Measurements from ENCODE around the gene RIN3.

RIN3 gene

GRCh38 chr14:92690171-92691011 is 176.8 kb downstream of the RIN3 start:
- peak; percentile 63 for DNase-seq (ENCODE audit: low spot score)
- TF ChIP-seq, protein P1, sequence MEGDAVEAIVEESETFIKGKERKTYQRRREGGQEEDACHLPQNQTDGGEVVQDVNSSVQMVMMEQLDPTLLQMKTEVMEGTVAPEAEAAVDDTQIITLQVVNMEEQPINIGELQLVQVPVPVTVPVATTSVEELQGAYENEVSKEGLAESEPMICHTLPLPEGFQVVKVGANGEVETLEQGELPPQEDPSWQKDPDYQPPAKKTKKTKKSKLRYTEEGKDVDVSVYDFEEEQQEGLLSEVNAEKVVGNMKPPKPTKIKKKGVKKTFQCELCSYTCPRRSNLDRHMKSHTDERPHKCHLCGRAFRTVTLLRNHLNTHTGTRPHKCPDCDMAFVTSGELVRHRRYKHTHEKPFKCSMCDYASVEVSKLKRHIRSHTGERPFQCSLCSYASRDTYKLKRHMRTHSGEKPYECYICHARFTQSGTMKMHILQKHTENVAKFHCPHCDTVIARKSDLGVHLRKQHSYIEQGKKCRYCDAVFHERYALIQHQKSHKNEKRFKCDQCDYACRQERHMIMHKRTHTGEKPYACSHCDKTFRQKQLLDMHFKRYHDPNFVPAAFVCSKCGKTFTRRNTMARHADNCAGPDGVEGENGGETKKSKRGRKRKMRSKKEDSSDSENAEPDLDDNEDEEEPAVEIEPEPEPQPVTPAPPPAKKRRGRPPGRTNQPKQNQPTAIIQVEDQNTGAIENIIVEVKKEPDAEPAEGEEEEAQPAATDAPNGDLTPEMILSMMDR (IDR thresholded peaks at IDR 0.05; ENCODE audit: extremely low read depth, missing control alignments), result peak; percentile 53

DNA sequence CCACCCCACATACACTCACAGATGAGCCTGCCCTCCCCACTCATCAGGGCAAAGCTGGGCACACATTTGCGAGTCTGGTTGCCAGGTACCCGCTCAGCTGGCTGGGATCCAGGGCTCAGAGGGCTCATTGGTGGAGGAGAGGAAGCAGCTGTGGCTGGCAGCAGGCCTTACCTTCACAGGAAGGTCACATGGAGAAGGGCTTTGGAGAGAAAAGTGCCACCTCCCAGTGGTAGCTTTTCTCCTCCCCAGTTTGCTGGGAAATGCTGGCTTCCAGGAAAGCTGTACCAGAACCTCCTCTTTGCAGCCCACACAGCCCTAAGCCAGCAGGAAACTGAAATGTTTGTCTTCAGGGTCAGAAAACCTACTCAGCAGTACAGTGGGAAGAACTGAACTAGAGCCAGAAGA is 179.2 kb downstream of the RIN3 start:
- no peak for DNase-seq (ENCODE audit: low spot score)
- TF ChIP-seq, protein P1 (IDR thresholded peaks at IDR 0.05; ENCODE audit: extremely low read depth, missing control alignments), result no peak

DNA sequence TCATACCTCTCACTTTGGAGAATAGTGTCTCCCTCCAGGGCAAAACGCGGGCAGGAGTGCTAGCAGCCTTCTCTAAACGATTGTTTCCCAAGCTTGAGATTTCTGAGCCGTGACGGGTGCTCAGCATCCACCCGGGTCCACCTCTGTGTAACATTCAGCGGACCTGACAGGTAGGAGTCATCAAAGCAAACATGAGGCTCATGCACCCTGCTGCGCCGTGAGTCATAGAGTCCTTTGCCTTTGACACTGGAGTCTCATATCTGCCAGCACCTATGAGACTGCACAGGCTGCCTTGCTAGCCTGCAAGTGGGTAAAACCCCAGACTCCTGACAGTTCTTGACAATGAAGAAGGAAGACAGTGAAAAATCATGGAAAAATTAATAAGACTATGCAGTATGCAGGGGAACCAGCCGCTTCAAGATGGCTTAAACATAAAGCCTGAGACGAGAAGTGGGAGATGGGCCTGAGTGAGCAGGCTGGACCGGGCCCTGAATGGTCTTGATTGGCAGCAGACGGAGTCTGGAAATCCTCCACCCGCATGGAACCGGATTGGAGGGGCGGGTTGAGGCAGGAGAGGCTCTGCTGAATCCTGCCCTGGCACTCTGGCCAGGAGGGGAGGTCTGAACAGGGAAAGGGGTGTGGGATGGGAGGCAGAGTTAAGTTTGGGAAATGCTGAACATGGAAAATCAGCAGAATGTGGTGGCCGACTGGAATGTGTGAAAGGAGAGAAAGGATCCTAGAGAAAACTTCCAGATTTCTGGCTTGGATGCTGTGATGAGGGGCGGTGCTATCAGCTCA is 180.6 kb downstream of the RIN3 start:
- DNase-seq (ENCODE audit: low spot score), result no peak
- TF ChIP-seq, protein P1 (IDR thresholded peaks at IDR 0.05; ENCODE audit: extremely low read depth, missing control alignments), result no peak

- no peak for DNase-seq (ENCODE audit: low spot score)
- TF ChIP-seq, protein P1 (IDR thresholded peaks at IDR 0.05; ENCODE audit: extremely low read depth, missing control alignments), result no peak
These were observed 181.2 kb downstream of the RIN3 start for GRCh38 chr14:92694807-92695206.

DNA sequence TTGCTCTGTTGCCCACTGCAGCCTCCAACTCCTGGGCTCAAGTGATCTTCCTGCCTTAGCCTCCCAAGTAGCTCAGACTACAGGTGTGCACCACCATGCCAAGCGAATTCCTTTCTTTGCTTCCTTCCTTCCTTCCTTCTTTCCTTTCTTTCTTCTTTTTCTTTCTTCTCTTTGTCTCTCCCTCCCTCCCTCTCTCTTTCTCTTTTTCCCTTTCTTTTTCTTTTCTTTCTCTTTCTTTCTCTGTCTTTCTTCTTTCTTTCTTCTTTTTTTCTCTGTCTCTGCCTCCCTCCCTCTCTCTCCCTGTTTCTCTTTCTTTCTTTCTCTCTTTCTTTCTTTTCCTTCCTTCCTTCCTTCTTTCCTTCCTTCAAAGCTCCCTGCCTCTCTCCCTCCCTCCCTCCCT is 182.0 kb downstream of the RIN3 start:
- TF ChIP-seq, protein P1 (IDR thresholded peaks at IDR 0.05; ENCODE audit: extremely low read depth, missing control alignments), result no peak
- DNase-seq (ENCODE audit: low spot score), result no peak

GRCh38 chr14:92696366-92696765 is 182.8 kb downstream of the RIN3 start:
- TF ChIP-seq, protein P1 (IDR thresholded peaks at IDR 0.05; ENCODE audit: extremely low read depth, missing control alignments), result no peak
- no peak for DNase-seq (ENCODE audit: low spot score)

DNA sequence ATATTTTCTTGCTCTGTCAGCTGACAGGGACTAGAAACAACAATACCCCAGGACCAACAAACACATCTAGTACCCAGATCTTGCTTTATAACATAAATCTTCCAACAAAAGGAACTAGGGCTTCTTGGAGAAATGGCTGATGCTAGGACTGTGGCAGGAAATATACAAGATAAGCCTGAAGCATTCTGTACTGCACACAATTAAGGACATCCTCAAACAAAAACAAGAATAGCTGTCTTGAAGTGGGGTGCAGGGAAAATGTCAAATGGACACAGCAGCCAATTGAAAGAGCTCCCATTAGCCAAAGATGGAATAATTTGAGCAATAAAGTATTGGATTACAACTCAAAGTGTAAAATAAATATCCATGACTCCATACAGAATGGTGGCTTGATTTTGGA is 184.8 kb downstream of the RIN3 start:
- DNase-seq (ENCODE audit: low spot score), result no peak
- TF ChIP-seq, protein P1 (IDR thresholded peaks at IDR 0.05; ENCODE audit: extremely low read depth, missing control alignments), result no peak
